ENCODE measurements around the gene RBBP8. TPM values are rescaled to one million over a fixed set of nuclear protein-coding genes. Genes with fewer than 3 reads are reported as not detected.

The RBBP8 gene
- total RNA-seq, 1 experiment from 2014 or later, result 33.3 TPM

DNA sequence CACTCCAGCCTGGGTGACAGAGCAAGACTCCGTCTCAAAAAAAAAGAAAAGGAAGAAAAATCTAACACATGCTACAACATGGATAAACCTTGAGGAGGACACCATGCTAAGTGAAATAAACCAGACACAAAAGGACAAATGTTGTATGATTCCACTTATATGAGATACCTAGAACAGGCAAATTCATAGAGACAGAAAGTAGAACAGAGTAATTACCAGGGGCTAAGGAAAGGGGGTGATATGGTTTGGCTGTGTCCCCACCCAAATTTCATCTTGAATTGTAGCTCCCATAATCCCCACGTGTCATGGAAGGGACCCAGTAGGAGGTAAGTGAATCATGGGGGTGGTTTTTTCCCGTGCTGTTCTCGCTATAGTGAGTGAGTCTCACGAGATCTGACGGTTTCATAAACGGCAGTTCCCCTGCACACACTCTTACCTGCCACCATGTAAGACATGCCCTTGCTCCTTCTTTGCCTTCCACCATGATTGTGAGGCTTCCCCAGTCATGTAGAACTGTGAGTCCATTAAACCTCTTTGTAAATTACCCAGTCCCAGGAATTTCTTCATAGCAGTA, 110.8 kb downstream of the RBBP8 start (continued):
- TF ChIP-seq, protein P1, sequence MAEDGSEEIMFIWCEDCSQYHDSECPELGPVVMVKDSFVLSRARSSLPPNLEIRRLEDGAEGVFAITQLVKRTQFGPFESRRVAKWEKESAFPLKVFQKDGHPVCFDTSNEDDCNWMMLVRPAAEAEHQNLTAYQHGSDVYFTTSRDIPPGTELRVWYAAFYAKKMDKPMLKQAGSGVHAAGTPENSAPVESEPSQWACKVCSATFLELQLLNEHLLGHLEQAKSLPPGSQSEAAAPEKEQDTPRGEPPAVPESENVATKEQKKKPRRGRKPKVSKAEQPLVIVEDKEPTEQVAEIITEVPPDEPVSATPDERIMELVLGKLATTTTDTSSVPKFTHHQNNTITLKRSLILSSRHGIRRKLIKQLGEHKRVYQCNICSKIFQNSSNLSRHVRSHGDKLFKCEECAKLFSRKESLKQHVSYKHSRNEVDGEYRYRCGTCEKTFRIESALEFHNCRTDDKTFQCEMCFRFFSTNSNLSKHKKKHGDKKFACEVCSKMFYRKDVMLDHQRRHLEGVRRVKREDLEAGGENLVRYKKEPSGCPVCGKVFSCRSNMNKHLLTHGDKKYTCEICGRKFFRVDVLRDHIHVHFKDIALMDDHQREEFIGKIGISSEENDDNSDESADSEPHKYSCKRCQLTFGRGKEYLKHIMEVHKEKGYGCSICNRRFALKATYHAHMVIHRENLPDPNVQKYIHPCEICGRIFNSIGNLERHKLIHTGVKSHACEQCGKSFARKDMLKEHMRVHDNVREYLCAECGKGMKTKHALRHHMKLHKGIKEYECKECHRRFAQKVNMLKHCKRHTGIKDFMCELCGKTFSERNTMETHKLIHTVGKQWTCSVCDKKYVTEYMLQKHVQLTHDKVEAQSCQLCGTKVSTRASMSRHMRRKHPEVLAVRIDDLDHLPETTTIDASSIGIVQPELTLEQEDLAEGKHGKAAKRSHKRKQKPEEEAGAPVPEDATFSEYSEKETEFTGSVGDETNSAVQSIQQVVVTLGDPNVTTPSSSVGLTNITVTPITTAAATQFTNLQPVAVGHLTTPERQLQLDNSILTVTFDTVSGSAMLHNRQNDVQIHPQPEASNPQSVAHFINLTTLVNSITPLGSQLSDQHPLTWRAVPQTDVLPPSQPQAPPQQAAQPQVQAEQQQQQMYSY (CRISPR knock-in tag; IDR thresholded peaks at IDR 0.05), result no peak
- TF ChIP-seq ELF4 (CRISPR knock-in tag; IDR thresholded peaks at IDR 0.05; ENCODE audit: low read depth) (no peak), IRF2 (CRISPR knock-in tag; IDR thresholded peaks at IDR 0.05; ENCODE audit: borderline replicate concordance, low read depth) (no peak)
- TF ChIP-seq, protein P2, sequence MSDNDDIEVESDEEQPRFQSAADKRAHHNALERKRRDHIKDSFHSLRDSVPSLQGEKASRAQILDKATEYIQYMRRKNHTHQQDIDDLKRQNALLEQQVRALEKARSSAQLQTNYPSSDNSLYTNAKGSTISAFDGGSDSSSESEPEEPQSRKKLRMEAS (CRISPR knock-in tag; IDR thresholded peaks at IDR 0.05), result no peak

DNA sequence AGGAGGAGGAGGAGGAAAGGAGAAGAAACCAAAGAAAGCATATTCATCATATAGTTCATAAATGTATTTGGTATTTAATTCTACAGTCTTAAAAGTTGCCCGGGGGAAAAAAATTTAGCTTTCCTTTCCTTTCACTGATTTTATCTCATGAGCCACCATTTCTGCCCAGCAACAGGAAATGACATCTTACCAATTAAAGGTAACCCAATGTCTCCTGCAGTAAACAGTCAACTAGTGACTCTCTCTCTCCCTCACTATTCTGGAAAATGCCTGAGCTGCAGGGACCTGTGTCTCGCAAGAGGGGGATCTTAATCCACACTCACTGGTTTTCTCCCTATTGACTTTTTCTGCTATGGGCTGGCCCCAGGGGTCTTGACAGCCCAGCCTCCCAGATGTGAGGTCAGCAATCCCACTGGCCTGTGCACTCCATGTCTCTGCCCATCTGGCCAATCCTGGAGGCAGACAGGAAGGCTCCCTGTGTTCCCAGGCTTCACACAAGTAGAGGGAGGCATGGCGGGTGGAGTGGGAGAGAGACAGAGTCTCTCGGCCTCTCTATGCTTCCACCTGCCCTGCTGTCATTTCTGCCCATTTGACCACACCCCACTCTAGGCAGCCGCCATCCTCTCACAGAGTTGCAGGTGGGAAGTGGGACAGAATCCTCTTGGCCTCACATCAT, 116.7 kb downstream of the RBBP8 start:
- DNase-seq (ENCODE audit: low spot score), result no peak
- Mint-ChIP-seq H3K36me3 (no peaks in the 10 kb centered on the region), H3K27me3 (ENCODE audit: low read depth) (no peaks in the 10 kb centered on the region; the same call in 1 of the 2 replicates), H3K4me3 (no peak overlapping the region), H3K4me1 (peaks cover 8% of the 10 kb centered on the region), H3K9me3 (no peaks in the 10 kb centered on the region), H3K27ac (no peak overlapping the region; the same call in 1 of the 2 replicates)
- ATAC-seq, result no peak
- ChIA-PET POLR2A (no interaction called here), CTCF (interaction anchor here (0.6 to 0.9 kb wide), 2 partner anchors 18 to 452 kb away, joined by 3 read pairs; no protein-coding TSS in a partner anchor)
- TF ChIP-seq FOXJ3 (CRISPR knock-in tag; IDR thresholded peaks at IDR 0.05; ENCODE audit: borderline replicate concordance) (no peak), KAT7 (CRISPR knock-in tag; IDR thresholded peaks at IDR 0.05; ENCODE audit: borderline replicate concordance) (no peak), ZNF232 (CRISPR knock-in tag; IDR thresholded peaks at IDR 0.05) (no peak), MYBL2 (CRISPR knock-in tag; IDR thresholded peaks at IDR 0.05) (no peak), NFATC4 (CRISPR knock-in tag; IDR thresholded peaks at IDR 0.05) (no peak), ZNF416 (CRISPR knock-in tag; IDR thresholded peaks at IDR 0.05) (no peak), CBFB (CRISPR knock-in tag; IDR thresholded peaks at IDR 0.05; ENCODE audit: low read depth) (no peak), JUN (CRISPR knock-in tag; IDR thresholded peaks at IDR 0.05) (no peak), GTF2I (CRISPR knock-in tag; conservative IDR thresholded peaks at IDR 0.05) (no peak), ZNF396 (CRISPR knock-in tag; IDR thresholded peaks at IDR 0.05; ENCODE audit: borderline replicate concordance) (no peak), ZNF317 (CRISPR knock-in tag; IDR thresholded peaks at IDR 0.05; ENCODE audit: borderline replicate concordance, low read depth) (no peak)
- TF ChIP-seq, protein P3, sequence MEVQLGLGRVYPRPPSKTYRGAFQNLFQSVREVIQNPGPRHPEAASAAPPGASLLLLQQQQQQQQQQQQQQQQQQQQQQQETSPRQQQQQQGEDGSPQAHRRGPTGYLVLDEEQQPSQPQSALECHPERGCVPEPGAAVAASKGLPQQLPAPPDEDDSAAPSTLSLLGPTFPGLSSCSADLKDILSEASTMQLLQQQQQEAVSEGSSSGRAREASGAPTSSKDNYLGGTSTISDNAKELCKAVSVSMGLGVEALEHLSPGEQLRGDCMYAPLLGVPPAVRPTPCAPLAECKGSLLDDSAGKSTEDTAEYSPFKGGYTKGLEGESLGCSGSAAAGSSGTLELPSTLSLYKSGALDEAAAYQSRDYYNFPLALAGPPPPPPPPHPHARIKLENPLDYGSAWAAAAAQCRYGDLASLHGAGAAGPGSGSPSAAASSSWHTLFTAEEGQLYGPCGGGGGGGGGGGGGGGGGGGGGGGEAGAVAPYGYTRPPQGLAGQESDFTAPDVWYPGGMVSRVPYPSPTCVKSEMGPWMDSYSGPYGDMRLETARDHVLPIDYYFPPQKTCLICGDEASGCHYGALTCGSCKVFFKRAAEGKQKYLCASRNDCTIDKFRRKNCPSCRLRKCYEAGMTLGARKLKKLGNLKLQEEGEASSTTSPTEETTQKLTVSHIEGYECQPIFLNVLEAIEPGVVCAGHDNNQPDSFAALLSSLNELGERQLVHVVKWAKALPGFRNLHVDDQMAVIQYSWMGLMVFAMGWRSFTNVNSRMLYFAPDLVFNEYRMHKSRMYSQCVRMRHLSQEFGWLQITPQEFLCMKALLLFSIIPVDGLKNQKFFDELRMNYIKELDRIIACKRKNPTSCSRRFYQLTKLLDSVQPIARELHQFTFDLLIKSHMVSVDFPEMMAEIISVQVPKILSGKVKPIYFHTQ (CRISPR knock-in tag; IDR thresholded peaks at IDR 0.05), result no peak
- TF ChIP-seq, protein P4, sequence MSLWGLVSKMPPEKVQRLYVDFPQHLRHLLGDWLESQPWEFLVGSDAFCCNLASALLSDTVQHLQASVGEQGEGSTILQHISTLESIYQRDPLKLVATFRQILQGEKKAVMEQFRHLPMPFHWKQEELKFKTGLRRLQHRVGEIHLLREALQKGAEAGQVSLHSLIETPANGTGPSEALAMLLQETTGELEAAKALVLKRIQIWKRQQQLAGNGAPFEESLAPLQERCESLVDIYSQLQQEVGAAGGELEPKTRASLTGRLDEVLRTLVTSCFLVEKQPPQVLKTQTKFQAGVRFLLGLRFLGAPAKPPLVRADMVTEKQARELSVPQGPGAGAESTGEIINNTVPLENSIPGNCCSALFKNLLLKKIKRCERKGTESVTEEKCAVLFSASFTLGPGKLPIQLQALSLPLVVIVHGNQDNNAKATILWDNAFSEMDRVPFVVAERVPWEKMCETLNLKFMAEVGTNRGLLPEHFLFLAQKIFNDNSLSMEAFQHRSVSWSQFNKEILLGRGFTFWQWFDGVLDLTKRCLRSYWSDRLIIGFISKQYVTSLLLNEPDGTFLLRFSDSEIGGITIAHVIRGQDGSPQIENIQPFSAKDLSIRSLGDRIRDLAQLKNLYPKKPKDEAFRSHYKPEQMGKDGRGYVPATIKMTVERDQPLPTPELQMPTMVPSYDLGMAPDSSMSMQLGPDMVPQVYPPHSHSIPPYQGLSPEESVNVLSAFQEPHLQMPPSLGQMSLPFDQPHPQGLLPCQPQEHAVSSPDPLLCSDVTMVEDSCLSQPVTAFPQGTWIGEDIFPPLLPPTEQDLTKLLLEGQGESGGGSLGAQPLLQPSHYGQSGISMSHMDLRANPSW (CRISPR knock-in tag; conservative IDR thresholded peaks at IDR 0.05; ENCODE audit: low read depth), result no peak
- TF ChIP-seq, protein P5, sequence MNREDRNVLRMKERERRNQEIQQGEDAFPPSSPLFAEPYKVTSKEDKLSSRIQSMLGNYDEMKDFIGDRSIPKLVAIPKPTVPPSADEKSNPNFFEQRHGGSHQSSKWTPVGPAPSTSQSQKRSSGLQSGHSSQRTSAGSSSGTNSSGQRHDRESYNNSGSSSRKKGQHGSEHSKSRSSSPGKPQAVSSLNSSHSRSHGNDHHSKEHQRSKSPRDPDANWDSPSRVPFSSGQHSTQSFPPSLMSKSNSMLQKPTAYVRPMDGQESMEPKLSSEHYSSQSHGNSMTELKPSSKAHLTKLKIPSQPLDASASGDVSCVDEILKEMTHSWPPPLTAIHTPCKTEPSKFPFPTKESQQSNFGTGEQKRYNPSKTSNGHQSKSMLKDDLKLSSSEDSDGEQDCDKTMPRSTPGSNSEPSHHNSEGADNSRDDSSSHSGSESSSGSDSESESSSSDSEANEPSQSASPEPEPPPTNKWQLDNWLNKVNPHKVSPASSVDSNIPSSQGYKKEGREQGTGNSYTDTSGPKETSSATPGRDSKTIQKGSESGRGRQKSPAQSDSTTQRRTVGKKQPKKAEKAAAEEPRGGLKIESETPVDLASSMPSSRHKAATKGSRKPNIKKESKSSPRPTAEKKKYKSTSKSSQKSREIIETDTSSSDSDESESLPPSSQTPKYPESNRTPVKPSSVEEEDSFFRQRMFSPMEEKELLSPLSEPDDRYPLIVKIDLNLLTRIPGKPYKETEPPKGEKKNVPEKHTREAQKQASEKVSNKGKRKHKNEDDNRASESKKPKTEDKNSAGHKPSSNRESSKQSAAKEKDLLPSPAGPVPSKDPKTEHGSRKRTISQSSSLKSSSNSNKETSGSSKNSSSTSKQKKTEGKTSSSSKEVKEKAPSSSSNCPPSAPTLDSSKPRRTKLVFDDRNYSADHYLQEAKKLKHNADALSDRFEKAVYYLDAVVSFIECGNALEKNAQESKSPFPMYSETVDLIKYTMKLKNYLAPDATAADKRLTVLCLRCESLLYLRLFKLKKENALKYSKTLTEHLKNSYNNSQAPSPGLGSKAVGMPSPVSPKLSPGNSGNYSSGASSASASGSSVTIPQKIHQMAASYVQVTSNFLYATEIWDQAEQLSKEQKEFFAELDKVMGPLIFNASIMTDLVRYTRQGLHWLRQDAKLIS (CRISPR knock-in tag; IDR thresholded peaks at IDR 0.05; ENCODE audit: borderline replicate concordance), result no peak
- TF ChIP-seq, protein P6, sequence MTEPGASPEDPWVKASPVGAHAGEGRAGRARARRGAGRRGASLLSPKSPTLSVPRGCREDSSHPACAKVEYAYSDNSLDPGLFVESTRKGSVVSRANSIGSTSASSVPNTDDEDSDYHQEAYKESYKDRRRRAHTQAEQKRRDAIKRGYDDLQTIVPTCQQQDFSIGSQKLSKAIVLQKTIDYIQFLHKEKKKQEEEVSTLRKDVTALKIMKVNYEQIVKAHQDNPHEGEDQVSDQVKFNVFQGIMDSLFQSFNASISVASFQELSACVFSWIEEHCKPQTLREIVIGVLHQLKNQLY (CRISPR knock-in tag; IDR thresholded peaks at IDR 0.05), result no peak
